A204.1 (cell line): ENCODE data around the gene MIDN.

ENCODE experiments used
- FAIRE-seq: peaks from 2 replicates; lab custom pipeline; 2012; peaks lifted over from hg19 to GRCh38; lab: Jason Lieb, UNC

Gene MIDN

DNA sequence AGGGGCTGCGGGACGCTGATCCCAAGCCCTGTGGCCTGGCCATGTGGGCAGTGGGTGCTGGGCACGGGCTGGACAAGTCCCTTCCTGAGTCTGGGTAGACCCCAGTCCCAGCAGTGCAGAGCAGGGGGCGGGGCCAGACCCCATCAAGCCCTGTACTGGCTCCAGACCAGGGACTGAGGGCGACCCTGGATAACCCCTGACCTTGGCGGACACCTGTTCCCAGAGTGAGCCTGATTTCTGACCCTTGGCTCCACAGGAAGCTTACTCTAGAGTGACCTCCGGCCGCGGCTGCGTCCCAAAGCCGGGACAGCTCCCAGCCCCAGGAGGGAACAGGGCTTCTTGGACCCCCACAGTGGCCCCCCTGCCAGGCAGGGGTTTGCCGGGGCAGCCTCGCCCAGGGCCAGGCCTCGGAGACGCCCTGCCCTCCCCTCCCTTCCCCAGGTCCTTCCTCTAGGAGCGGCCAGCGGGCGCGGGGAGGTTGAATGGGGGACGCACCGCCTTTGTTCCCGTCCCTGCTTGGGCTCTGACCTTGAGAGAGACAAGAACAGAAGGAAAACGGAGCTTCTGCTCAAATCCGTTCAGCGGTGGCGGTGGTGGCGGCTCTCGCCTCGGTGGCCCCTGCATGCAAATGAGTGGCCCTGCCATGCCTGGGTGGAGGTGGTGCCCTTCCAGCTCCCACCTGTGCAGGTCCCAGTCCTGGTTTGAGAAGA, 35.0 kb downstream of the MIDN start:
- no peak for FAIRE-seq

DNA sequence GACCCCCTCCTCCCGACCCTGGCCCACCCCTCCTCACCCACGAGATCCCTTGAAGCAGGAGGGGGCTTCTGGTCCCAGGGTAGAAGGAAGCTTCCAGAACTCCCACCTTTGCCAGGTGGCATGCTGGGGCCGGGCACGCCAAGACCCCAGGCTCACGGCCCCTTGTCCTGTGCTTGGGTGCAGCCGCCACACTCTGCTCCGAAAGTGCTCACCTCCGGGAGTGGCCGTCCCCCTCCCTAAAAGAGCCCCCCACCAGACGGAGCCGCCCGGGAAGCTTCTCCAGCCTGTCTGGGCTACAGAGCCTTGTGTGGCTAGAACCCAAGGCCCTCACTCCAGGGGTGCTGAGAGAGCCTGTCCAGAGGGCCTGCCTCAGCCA, 35.5 kb downstream of the MIDN start:
- no peak for FAIRE-seq

DNA sequence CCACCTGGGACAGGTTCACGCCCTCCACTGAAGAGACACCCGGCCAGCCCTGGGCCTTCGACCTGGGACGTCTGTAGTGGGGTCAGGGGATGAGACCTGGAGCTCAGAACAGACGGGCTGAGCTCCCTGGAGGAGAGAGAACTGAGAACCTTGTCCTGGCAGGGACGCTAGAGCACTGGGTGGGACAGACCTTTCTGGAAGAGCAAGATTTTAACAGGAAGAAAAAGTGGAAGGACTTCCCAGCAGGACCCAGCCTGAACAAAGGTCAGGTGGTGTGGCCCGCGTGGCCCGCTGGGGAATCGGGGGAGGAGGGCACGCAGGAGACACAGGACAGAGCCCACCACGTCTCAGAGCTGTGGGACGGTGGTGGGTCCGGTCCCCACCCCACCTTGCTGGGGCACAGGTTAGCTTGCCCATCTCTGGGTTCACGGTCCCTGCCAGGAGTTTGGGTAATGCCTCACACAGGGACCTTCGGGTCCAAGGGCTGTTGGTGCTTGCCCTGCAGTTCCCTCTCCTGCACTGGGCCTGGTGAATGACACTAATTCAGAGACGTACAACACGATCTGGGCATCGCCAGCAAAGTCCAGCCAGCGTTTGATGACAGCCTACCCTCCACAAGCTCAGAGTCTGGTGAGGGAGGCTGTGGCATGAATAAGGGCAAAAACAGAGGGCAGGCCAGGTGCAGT, 36.1 kb downstream of the MIDN start:
- FAIRE-seq = no peak

DNA sequence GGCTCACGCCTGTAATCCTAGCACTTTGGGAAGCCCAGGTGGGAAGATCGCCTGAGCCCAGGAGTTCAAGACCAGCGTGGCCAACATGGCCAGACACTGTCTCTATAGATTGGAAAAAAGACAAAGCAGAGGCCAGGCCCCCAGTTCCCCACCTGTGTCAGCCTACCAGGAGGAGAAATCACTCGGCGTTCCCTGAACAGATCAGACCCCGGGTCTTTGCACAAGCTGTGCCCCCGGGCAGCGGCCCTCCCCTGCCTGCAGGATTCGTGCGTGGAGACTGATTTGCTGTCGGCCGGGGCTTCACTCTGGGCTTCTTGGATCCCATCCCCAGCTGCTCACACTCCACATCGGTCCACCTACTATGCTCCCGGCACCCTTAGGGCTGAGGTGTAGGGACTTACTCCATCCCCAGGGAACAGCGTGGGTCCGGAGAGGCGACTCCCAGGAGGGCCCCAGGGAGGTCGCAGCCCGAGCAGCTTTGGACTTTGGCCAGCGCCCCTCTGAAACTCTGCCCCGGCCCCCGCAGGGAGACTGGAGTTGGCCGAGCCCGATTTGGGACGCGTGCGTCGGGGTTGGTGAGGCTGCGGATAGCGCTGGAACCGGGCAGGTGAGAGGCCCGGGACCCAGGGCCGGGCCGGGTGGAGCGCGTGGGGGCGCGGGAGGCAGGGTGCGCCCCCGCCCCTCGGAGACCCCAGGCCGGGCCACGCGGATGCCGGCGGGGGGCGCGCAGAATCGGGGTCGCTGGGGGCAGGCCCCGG, 36.8 kb downstream of the MIDN start:
- no peak for FAIRE-seq

DNA sequence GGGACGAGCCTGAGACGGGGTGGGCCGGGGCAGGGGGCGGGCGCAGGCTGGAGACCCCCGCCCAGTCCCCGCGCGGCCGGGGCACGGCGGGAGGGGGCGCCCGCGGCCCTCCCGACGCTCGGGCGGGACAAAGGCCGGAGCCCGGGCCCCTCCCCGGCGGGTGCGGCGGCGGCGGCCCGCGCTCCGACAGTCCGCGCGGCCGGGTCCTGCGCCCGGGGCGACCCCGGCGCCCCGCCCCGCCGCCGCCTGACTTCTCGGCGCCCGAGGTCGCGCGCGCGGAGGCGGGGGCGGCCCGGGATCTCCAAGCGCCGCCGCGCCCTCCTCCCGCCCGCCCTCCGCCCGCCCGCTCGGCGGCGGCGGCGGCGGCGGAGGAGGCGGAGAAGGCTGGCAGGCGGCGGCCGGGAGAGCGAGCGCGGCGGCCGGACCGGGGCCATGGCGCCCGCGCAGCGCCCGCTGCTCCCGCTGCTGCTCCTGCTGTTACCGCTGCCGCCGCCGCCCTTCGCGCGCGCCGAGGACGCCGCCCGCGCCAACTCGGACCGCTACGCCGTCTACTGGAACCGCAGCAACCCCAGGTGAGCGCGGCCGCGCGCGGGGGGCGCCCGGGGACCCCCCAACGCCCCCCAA, 37.5 kb downstream of the MIDN start, which contains the start of gene EFNA2:
EFNA2 (plus strand) TSS at position 137 of the 624 bp plus-strand sequence; CDS start at position 433, 296 bp downstream.
- FAIRE-seq = no peak

DNA sequence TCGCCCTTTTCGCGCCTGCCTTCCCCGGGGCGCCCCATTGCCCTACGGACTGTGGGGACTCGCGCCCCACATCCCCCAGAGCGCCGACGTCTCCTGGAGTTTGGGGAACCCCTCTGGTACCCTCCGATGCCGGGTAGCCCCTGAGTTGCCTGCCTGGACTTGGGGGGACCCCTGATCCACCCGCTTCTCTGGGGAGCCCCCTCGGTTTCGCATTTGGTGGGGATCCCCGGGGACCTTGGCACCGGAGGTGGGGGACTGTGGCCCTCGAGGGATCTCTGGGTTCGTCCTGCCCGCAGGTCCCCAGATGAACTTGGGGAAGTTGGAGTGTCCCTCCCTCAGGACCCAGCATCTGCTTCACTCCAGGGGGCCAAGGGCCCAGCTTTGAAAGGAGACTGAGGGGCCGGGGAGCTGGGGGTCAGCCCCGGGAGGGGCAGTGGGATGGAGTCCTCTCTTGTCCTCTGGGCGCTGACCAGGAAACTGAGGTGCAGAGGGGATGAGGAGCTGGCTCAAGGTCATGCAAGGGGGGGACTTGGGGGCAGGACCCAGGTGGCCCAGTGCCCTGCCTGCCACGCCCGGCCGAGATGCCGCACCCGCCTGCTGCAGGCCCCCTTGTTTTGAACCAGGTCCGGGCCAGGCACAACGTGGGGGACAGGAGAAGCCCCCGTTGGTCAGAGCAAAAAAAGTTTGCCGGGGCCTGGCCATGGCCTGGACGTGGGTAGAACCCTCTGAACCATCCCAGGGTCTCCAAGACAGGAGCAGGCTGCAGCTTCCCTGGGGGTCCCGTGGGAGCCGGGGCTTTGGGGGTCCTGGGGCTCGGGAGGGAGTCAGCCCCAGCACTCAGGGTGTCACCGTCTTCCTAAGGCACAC, 38.3 kb downstream of the MIDN start:
- no peak for FAIRE-seq

DNA sequence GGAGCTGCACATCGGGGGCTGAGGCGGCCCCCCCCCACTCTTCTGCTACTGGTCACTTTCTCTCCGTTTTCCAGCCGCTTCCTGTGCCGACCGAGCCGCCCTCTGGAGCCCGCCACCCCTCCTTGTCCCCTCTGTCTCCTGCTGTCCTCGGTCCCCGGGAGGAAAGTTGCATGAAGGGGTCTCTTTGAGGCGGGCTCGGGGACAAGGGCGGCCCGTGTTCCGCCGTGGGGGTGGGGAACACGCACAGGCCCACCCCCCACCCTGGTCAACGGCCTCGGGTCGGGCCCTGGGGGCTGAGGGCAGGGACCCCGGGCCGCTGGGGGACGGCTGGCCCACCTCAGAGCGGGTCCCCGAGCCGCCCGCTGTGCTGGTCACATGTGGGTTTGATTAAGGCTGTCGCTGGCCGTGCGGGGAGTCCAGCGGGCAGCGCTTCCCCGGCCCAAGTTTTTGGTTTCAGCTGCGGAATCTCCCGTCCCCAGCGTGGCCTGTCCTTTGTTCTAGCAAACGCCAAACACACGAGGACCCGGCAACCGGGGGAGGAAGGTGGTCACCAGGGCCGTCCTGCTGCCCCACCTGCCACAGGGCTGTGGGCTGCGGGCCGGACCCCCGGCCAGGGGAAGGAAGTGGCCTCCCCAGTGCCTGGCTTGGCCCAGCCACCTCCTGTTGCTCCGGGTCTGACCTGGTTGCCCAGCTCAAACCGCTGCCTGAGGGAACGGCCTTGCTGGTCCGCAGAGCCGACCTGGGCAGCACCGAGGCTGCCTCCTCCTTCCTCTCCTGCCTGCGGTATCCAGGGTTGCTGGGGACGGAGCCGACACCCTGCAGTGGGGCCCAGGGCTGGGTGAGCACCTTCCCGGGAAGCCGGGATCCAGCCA, 39.2 kb downstream of the MIDN start:
- no peak for FAIRE-seq

DNA sequence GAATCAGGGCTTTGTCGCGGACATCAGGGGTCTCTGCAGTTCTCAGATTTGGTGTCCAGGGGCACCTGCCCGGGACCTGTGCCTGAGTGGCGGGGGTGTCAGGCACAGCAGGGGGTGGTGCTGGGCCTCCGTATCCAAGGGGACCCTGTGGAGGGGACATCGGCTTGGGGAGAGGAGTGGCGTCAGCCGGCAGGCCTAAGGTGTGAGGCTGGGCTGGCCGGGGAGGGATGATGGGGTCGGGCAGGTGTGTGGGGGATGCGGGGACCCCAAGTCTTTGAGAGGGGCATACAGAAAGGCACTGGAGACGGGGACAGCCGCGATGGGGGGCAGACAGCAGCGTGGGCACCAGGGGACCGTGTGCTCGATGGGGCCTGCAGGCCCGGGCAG, 39.8 kb downstream of the MIDN start:
- no peak for FAIRE-seq

DNA sequence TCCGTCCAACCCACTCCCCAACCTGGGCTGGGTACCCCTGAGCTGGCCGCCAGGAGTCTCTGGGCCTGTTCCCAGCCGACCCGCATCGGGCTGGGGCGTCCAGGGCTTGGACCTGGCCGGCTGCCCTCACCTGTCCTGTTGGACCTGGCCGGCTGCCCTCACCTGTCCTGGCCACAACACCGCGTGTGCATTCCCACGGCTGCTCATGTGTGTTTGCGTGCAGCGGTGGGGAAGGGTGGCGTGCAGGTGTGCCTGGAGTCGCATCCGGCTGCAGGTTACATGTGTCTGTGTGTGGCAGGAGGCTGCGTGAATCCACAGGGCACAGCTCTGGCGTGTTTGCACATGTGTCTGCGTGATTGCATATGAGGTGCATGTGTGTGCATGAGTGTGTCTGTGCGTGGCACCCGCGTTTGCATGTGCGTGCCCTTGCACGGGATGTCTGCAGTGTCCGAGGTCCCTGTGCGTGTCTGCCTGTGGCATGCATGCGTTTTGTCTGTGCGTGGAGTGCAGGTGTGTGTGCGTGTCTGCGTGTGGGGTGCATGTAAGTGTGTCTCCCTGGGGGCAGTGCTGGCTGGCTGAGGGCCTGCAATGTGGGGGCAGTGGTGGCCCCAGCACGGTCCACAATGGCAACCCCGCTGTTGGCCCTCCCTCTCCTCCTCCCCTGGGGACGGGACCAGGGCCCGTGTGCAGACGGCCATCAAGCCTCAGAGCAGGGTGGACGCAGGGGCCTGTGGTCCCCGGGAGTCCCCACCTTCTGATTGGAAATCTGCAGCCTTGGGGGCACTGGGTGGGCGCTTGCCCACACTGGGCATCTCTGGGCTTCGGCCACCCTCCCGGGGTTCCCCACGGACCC, 40.7 kb downstream of the MIDN start:
- no peak for FAIRE-seq

DNA sequence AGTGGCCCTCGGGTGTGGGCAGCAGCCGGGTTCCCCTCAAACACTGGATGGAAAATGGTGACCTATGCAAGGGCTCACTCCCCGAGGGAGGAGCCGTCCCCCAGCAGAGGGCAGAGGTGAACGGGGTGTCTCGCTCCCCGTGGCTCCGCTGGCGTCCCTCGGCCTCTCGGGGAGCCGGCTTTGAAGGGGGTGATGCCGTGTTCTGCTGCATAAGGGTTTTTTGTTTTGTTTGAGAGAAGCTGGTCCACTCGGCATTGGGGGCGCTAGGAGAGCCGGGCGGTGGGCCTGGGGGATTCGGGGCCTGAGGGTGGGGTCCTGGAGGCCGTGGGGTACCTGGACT, 41.3 kb downstream of the MIDN start:
- FAIRE-seq = no peak

DNA sequence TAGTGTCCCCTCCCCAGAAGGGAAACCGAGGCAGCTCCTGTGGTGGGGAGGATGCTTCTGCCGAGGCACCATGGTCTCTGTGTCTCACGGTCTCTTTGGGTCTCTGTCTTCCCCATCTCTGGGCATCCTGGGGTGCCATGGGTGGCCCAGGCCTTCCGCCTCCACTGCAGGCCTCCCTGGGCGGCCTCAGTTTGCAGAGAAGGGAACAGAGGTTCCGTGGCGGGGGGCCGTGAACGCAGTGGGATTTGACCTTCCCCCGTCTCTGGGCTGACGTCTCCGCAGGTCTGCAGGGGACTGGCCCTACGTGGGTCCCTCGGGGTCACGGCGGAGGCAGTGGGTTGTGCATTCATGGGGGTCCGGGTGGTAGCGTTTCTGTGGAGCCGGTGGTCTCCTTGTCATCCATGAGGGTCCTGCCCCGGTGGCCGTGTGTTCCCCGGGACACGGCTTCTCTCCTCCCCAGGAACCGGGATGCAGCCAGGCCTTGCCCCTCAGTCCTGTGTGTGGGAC, 41.9 kb downstream of the MIDN start:
- FAIRE-seq = no peak

DNA sequence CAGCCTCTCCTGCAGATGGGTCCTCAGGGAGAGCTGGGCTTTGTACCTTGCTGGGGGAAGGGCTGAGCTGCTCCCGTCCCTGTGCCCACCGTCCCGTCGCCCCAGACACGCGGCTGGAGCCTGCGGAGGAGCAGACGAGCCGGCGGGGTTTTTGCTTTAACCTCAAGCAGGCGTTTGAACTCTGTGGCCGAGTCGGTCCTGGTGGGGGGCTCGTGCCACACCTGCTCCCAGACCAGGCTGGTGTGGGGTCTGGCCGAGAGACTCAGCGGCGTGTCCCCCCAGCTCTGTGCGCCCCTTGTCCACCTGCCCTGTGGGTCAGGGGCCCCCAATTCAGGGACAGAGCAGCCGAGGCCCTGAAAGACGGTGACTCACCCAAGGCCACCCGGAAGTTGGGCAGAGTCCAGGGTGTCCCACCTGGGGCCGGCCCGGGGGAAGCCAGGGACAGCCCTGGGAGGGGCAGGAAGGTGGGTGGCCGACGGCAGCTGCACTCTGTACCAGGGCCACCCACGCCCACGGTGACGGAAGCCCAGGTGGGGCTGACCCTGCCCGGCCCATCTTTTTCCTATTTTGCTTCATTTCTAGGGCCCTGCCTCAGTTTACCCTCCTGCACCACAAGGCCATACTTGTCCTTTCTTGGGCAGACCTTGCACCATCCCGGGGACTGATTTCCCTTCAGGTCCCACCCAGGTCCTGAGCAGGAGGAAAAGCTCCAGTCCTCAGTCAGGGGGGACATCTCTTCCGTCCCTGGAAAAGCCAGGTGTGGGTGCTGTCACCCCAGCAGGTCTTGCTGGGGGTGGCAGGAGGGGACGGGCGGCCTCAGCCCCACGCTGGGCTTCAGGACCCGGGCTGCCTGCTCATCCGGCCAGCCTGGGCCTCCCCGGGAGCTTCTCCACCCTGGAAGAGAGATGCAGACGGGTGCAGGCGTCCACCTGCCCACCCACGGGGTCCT, 42.6 kb downstream of the MIDN start:
- FAIRE-seq = no peak

DNA sequence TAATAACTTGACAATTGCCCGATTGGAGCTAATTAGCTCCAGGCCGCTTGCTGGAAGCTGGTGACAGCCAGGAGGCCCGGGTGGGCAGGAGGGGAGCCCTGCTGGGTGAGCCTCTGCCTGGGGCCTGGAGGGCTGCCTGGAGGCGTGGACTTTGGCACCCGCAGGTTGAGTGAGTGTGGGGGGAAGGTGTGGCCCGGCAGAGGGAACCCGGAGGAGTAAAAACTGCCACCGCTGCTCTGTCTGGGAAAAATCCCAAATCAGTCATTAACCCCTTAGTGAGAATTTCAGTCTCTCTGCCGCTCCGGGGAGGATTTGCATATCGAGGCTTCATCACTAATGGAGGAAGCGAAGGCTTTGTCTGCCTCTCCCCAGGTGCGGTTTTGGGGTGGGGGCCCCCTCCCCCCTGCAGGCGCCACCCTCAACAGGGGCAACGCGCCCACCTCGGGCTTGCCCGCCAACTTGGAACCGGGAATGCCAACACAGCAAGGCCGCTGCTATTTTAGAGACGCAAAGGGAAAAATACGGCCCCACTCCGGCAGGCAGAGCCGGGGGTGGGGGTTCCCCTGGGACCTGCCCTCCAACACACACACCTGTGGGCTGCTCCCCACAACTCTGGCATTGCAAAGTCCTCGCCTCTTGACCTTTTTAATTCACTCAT, 43.5 kb downstream of the MIDN start:
- no peak for FAIRE-seq

DNA sequence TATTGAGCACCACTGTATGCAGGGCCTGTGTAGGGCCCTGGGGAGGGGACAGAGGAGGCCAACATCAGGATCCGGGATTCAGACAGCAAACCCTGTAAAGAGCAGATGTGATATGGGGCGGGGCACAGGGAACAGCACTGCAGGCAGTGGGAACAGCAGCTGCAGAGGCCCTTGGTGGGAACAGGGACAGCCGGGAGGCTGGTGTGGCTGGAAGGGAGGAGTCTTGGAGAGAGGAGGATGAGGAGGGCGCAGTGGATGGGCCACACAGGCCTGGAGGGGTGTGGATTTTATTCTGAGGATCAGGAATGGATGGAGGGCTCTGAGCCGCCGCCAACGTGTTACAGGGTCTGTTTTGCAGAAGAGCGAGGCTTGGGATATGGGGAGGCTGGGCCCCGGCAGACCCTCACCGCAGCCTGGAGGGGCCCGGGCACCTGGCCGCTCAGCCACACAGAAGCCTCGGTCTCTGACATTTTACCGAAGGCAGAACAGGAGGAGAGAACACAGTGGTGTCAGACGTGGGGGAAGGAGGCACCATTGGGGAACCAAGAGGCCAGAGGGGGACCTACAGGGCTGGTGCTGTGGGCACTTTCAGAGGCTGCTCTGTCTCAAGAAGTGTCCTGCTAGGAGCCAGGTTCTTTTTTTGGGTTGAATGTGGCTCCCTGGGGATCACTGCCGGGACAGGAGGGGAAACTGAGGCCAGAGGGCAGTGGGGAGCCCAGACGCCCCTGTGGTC, 44.2 kb downstream of the MIDN start:
- FAIRE-seq = no peak

DNA sequence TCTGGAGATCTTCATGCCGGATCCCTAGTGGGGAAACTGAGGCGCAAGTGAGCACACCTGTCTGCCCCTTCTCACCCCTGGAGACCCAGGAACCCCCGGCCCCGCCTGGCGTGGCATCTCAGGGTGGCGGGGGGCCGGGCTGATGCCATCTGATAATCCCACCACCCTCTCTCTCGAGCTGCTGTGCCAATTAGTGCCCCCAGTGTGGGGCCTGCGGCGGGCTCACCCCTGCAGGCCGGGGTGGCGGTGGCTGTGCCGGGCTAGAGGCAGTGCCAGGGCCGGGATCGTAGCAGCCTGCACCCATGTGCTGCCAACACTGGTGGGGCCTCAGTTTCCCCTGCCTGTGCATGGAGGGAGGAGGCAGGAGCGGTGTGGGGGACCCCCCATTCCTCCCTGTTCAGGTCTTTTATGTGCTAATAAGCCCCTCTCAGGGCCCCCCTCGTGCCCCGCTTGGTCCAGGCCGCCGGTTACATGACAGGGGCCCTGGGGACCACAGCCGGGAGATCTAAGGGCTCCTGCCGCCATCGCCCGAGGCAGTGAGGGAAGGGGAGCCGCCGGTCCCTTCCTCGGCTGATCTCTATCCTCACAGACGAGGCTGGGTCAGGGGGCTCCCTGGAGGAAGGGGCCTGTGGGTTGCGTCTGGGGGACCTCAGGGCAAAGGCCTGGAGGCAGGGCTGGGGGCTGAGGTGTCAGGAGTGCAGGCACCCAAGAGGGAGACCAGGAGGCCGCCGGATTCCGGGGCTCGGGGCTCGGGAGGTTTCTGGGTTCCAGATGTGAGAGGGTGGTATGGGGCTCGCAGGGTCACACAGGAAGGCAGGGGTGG, 45.6 kb downstream of the MIDN start:
- no peak for FAIRE-seq

DNA sequence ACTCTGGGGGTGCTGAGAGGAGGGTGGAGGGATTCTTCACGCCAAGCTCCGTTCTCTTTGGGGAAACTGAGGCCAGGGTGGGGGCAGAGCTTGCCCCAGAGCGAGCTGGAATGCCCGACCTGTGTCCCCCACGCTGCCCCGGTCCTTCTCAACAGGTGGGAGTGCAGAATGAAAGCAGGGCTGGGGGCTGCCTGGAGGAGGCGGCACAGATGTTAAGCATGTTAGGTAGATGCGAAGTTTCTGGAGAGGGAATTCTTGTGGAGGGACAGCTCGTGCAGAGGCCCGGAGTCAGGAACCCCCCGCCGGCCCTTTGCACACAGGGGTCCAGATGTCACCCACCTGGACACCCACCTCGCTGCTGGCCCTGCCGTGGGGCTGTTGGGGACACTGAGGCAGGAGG, 46.3 kb downstream of the MIDN start:
- FAIRE-seq = no peak
